ENCODE data around the gene TAL1.
"Not testable (repeated sequence)": the region's sequence is repeated elsewhere in the genome, so short reads cannot be mapped to it uniquely, and the experiment has no call there.

The TAL1 gene

GRCh38 chr1:47232187-47232874 lies at the start of gene TAL1:
TSS of gene TAL1 (minus strand) at chr1:47232225. CDS start at chr1:47225888, 6,337 bp downstream.
- DNase-seq (ENCODE audit: low read depth, low spot score) = no peak

GRCh38 chr1:47280142-47280541 lies 48.1 kb upstream of the TAL1 start:
- no peak for DNase-seq (ENCODE audit: low read depth, low spot score)

GRCh38 chr1:47276850-47277249 lies 44.8 kb upstream of the TAL1 start:
- no peak for DNase-seq (ENCODE audit: low read depth, low spot score)

GRCh38 chr1:47275811-47276210 lies 43.8 kb upstream of the TAL1 start:
- not testable (repeated sequence) for DNase-seq (ENCODE audit: low read depth, low spot score)

GRCh38 chr1:47265529-47265928 lies 33.5 kb upstream of the TAL1 start:
- not testable (repeated sequence) for DNase-seq (ENCODE audit: low read depth, low spot score)

- peak; percentile 47 for DNase-seq (ENCODE audit: low read depth, low spot score)
Measured at GRCh38 chr1:47262787-47263413, 30.9 kb upstream of the TAL1 start.

- DNase-seq (ENCODE audit: low read depth, low spot score) = no peak
Measured at GRCh38 chr1:47257224-47257623, 25.2 kb upstream of the TAL1 start.

- no peak for DNase-seq (ENCODE audit: low read depth, low spot score)
Measured at GRCh38 chr1:47252795-47253194, 20.8 kb upstream of the TAL1 start.

- DNase-seq (ENCODE audit: low read depth, low spot score) = no peak
Measured at GRCh38 chr1:47252369-47252768, 20.3 kb upstream of the TAL1 start.

GRCh38 chr1:47249755-47250154 lies 17.7 kb upstream of the TAL1 start:
- DNase-seq (ENCODE audit: low read depth, low spot score) = no peak

GRCh38 chr1:47244339-47244862 lies 12.4 kb upstream of the TAL1 start:
- DNase-seq (ENCODE audit: low read depth, low spot score) = no peak

GRCh38 chr1:47243910-47244309 lies 11.9 kb upstream of the TAL1 start:
- peak; percentile 4 for DNase-seq (ENCODE audit: low read depth, low spot score)

GRCh38 chr1:47241114-47242113 lies 9.4 kb upstream of the TAL1 start:
- DNase-seq (ENCODE audit: low read depth, low spot score) = no peak

GRCh38 chr1:47238935-47239592 lies 7.0 kb upstream of the TAL1 start:
- no peak for DNase-seq (ENCODE audit: low read depth, low spot score)

- DNase-seq (ENCODE audit: low read depth, low spot score) = no peak
Measured at GRCh38 chr1:47235806-47236205, 3.8 kb upstream of the TAL1 start.

- DNase-seq (ENCODE audit: low read depth, low spot score) = no peak
Measured at GRCh38 chr1:47235241-47235681, 3.2 kb upstream of the TAL1 start.

GRCh38 chr1:47233186-47233585 lies 1.2 kb upstream of the TAL1 start:
- DNase-seq (ENCODE audit: low read depth, low spot score) = no peak

- DNase-seq (ENCODE audit: low read depth, low spot score) = peak; percentile 69
Measured at GRCh38 chr1:47231301-47232186, 481 bp downstream of the TAL1 start.

GRCh38 chr1:47230692-47231300 lies 1.2 kb downstream of the TAL1 start:
- peak; percentile 65 for DNase-seq (ENCODE audit: low read depth, low spot score)

Data from ELF-1 (cell line).